Measurements from ENCODE around the gene DNAJC6.

DNA sequence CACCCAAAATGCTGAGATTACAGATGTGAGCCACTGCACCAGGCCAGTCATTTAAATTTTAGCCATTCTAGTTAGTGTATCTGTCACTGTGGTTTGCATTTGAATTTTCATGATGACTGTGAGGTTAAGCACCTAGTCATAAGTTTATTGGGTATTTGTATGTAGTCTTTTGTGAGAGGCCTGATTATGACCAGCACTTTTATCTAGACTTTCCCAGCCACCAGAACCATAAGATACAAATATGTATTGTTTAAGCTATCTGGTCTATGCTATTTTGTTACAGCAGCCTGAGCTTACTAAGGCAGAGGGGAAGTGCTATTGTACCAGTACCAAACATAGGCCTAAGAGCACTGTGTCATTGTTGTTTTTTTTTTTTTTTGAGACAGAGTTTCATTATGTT, 19.9 kb upstream of the DNAJC6 start:
- TF ChIP-seq, protein P1, sequence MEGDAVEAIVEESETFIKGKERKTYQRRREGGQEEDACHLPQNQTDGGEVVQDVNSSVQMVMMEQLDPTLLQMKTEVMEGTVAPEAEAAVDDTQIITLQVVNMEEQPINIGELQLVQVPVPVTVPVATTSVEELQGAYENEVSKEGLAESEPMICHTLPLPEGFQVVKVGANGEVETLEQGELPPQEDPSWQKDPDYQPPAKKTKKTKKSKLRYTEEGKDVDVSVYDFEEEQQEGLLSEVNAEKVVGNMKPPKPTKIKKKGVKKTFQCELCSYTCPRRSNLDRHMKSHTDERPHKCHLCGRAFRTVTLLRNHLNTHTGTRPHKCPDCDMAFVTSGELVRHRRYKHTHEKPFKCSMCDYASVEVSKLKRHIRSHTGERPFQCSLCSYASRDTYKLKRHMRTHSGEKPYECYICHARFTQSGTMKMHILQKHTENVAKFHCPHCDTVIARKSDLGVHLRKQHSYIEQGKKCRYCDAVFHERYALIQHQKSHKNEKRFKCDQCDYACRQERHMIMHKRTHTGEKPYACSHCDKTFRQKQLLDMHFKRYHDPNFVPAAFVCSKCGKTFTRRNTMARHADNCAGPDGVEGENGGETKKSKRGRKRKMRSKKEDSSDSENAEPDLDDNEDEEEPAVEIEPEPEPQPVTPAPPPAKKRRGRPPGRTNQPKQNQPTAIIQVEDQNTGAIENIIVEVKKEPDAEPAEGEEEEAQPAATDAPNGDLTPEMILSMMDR (IDR thresholded peaks at IDR 0.05): no peak
- TF ChIP-seq, protein P2, sequence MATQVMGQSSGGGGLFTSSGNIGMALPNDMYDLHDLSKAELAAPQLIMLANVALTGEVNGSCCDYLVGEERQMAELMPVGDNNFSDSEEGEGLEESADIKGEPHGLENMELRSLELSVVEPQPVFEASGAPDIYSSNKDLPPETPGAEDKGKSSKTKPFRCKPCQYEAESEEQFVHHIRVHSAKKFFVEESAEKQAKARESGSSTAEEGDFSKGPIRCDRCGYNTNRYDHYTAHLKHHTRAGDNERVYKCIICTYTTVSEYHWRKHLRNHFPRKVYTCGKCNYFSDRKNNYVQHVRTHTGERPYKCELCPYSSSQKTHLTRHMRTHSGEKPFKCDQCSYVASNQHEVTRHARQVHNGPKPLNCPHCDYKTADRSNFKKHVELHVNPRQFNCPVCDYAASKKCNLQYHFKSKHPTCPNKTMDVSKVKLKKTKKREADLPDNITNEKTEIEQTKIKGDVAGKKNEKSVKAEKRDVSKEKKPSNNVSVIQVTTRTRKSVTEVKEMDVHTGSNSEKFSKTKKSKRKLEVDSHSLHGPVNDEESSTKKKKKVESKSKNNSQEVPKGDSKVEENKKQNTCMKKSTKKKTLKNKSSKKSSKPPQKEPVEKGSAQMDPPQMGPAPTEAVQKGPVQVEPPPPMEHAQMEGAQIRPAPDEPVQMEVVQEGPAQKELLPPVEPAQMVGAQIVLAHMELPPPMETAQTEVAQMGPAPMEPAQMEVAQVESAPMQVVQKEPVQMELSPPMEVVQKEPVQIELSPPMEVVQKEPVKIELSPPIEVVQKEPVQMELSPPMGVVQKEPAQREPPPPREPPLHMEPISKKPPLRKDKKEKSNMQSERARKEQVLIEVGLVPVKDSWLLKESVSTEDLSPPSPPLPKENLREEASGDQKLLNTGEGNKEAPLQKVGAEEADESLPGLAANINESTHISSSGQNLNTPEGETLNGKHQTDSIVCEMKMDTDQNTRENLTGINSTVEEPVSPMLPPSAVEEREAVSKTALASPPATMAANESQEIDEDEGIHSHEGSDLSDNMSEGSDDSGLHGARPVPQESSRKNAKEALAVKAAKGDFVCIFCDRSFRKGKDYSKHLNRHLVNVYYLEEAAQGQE (IDR thresholded peaks at IDR 0.05; ENCODE audit: insufficient read depth in 1 of 2, low read depth in 2 of 2, low read length in 1 of 2): no peak
- TF ChIP-seq POLR2AphosphoS5 (IDR thresholded peaks at IDR 0.05; ENCODE audit: low read depth, low read length): no peak
